Esophagus (tissue), 2 donors: ENCODE data around the gene THEM4. TPM values are rescaled to one million over a fixed set of nuclear protein-coding genes. Genes with fewer than 3 reads are reported as not detected.

Experiments
- H3K27ac ChIP-seq, 2 donors: one replicate each; pipeline ENCODE4 v1.5.1; 2013; ENCODE audit warnings: low read depth in 2 of 2, mild to moderate bottlenecking in 2 of 2, inconsistent platforms in 1 of 2, low read length in 1 of 2, moderate library complexity in 1 of 2
- H3K27me3 ChIP-seq, 2 donors: one replicate each; pipeline ENCODE4 v1.6.1; 2013; ENCODE audit warnings: low read length in 2 of 2, control low read depth in 1 of 2, mild to moderate bottlenecking in 1 of 2; ENCODE audit not compliant: insufficient read depth in 2 of 2, control insufficient read depth in 1 of 2
- H3K36me3 ChIP-seq, 2 donors: one replicate each; pipeline ENCODE4 v1.6.1; 2013; ENCODE audit warnings: low read length in 1 of 2; ENCODE audit not compliant: control insufficient read depth in 2 of 2, insufficient read depth in 2 of 2
- H3K4me1 ChIP-seq, 2 donors: one replicate each; pipeline ENCODE4 v1.6.1; 2013; ENCODE audit warnings: low read length in 1 of 2; ENCODE audit not compliant: control insufficient read depth in 2 of 2, insufficient read depth in 2 of 2
- H3K4me3 ChIP-seq, 2 donors: one replicate each; pipeline ENCODE4 v1.5.1; 2013; ENCODE audit warnings: low read length in 2 of 2, mild to moderate bottlenecking in 2 of 2, low read depth in 1 of 2, moderate library complexity in 1 of 2
- H3K9me3 ChIP-seq, 2 donors: one replicate each; pipeline ENCODE4 v1.6.1; 2013; ENCODE audit warnings: mild to moderate bottlenecking in 2 of 2, low read depth in 1 of 2, low read length in 1 of 2, moderate library complexity in 1 of 2; ENCODE audit not compliant: control insufficient read depth in 2 of 2, insufficient read depth in 1 of 2
- WGBS, 2 donors: extraction: QIAGEN DNeasy Blood & Tissue Kit; methylation state at CpG; one replicate each; pipeline ENCODE4 v1.1.7; 2013; 5-methylcytosine and 5-hydroxymethylcytosine counted together
- polyA plus RNA-seq, 2 donors: library from polyadenylated mRNA; stranded (reverse); fragments of 200-250 nt; gene quantifications; one replicate each; pipeline ENCODE4 v1.2.3, GENCODE V29; 2013
- donor health status: healthy with polysubstance abuse.
- donor health status: Bipolar disorder and iron deficiency.

The THEM4 gene
- polyA plus RNA-seq, 2 donors: 5.5 to 7.2 TPM

DNA sequence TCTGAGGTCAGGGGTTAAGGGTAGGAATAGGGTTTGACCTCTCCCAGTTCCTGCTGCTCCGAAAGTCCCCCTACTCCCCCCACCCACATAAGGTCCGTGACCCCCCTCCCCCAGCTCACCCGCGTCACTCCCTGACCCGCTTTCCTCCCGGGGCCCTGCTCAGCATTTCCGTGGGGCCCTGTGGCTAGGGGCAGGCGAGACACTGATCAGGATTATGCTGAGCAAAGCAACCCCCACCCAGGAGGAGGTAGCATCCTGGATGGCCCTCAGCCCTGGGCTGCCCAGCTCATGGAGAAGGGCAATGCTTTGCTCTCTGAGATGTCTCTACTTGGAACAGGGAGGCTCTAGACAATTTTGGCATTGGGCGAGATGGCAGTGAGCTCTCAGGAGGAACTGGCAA lies 81.5 kb downstream of the THEM4 start:
- H3K27ac ChIP-seq: no peak overlapping the region
- 70 to 71% methylated on average over 9 of the region's 9 CpGs for WGBS, 2 donors
- H3K9me3 ChIP-seq: no peaks in the 10 kb centered on the region
- H3K27me3 ChIP-seq: no peaks in the 10 kb centered on the region
- peaks cover 0 to 4% of the 10 kb centered on the region in 2 donors for H3K36me3 ChIP-seq
- H3K4me1 ChIP-seq: peaks cover 0 to 21% of the 10 kb centered on the region in 2 donors
- H3K4me3 ChIP-seq: no peak overlapping the region

- H3K4me3 ChIP-seq: no peak overlapping the region
- 61 to 62% methylated on average over 21 of the region's 21 CpGs for WGBS, 2 donors
Measured at GRCh38 chr1:151825751-151826660, 83.3 kb downstream of the THEM4 start.

DNA sequence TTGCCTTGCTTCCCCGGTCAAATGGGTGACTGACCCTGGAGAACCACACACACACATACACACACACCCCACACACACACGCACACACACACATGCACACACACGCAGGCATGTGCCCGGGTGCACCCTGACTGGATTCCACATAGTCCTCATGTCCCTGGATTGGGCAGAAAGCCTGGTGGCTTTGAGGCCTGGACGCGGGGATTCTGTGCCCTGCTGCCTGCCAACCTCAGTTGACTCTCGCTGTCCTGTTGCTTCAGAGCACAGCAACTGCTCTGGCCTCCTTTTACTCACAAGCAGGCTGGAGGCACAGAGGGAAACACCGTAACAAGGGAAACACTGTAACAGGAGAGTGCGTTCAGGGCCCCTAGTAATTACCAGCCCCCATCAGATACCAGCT lies 84.1 kb downstream of the THEM4 start:
- peaks cover 0 to 9% of the 10 kb centered on the region in 2 donors for H3K4me1 ChIP-seq
- WGBS, 2 donors: 77 to 80% methylated on average over 9 of the region's 9 CpGs
- peak overlapping the region in 1 of 2 donors; percentile 11 for H3K4me3 ChIP-seq
- no peaks in the 10 kb centered on the region for H3K27me3 ChIP-seq
- H3K36me3 ChIP-seq: peaks cover 0 to 4% of the 10 kb centered on the region in 2 donors
- H3K9me3 ChIP-seq: no peaks in the 10 kb centered on the region
- H3K27ac ChIP-seq: no peak overlapping the region

More at GRCh38 chr1:151825751-151826660, 83.3 kb downstream of the THEM4 start:
- Histone ChIP-seq H3K36me3 (peaks cover 0 to 4% of the 10 kb centered on the region in 2 donors), H3K4me1 (peaks cover 0 to 10% of the 10 kb centered on the region in 2 donors), H3K27ac (no peak overlapping the region), H3K27me3 (no peaks in the 10 kb centered on the region), H3K9me3 (no peaks in the 10 kb centered on the region)

Other genes with a start within 250 kb of the THEM4 start
- under 1 TPM; 0.04 to 0.05 TPM for gene CELF3, start 192.7 kb downstream of the THEM4 start, polyA plus RNA-seq
- gene RIIAD1, start 188.0 kb downstream of the THEM4 start, polyA plus RNA-seq: not detected
- 10 to 100 TPM; 49.9 to 53.9 TPM for gene MRPL9, start 146.0 kb downstream of the THEM4 start, polyA plus RNA-seq
- 1 to 10 TPM; 1.1 to 1.5 TPM for gene TDRKH, start 119.0 kb downstream of the THEM4 start, polyA plus RNA-seq
- under 1 TPM in 1 of 2 donors, not detected in 1; 0.08 TPM for gene LINGO4, start 104.1 kb downstream of the THEM4 start, polyA plus RNA-seq
- 1 to 10 TPM; 1.5 to 3.4 TPM for gene RORC, start 77.7 kb downstream of the THEM4 start, polyA plus RNA-seq
- under 1 TPM; 0.12 to 0.19 TPM for gene C2CD4D, start 69.7 kb downstream of the THEM4 start, polyA plus RNA-seq
- 1 to 10 TPM; 1.5 to 1.7 TPM for gene THEM5, start 55.8 kb downstream of the THEM4 start, polyA plus RNA-seq
- 1,000 to 10,000 TPM; 1,247 to 2,455 TPM for gene S100A10, start 84.3 kb upstream of the THEM4 start, polyA plus RNA-seq
- over 10,000 TPM in 1 of 2 donors, 1,000 to 10,000 TPM in 1; 5,583 to 11,944 TPM for gene S100A11, start 127.5 kb upstream of the THEM4 start, polyA plus RNA-seq
- not detected for gene TCHHL1, start 179.6 kb upstream of the THEM4 start, polyA plus RNA-seq
- under 1 TPM; 0.13 to 0.33 TPM for gene TCHH, start 205.9 kb upstream of the THEM4 start, polyA plus RNA-seq
- 1 to 10 TPM in 1 of 2 donors, under 1 TPM in 1; 0.20 to 1.3 TPM for gene RPTN, start 249.7 kb upstream of the THEM4 start, polyA plus RNA-seq